Dendritic cell treated with granulocyte-macrophage colony-stimulating factor and Interleukin-4, amounts not matched to agents 40 ng/mL and 50 ng/mL, for 4 days (primary cell): ENCODE measurements around the gene GNAQ.

Experiments used
- H3K27ac Mint-ChIP-seq: one replicate; pipeline ENCODE4 v1.8.0; 2022; ENCODE audit warnings: mild to moderate bottlenecking, mixed read lengths
- H3K27me3 Mint-ChIP-seq: one replicate; pipeline ENCODE4 v1.8.0; 2022; ENCODE audit warnings: mild to moderate bottlenecking, mixed read lengths
- H3K36me3 Mint-ChIP-seq: one replicate; pipeline ENCODE4 v1.8.0; 2022; ENCODE audit warnings: low read depth, mixed read lengths
- H3K4me1 Mint-ChIP-seq: one replicate; pipeline ENCODE4 v1.8.0; 2022; ENCODE audit warnings: low read depth, mixed read lengths
- H3K4me3 Mint-ChIP-seq: one replicate; pipeline ENCODE4 v1.8.0; 2022; ENCODE audit warnings: mild to moderate bottlenecking, moderate library complexity, mixed read lengths
- H3K9me3 Mint-ChIP-seq: one replicate; pipeline ENCODE4 v1.8.0; 2022; ENCODE audit warnings: mixed read lengths
- intact Hi-C: fragments of 100-400 bp; cut with micrococcal nuclease; formaldehyde crosslinking; loops from one replicate; pipeline ENCODE4 v1.15.0; 2022

Gene GNAQ

GRCh38 chr9:77826621-77827020 is 205.0 kb downstream of the GNAQ start:
- Mint-ChIP-seq H3K27ac (no peak overlapping the region), H3K36me3 (peaks cover 36% of the 10 kb centered on the region), H3K9me3 (no peaks in the 10 kb centered on the region), H3K27me3 (no peaks in the 10 kb centered on the region), H3K4me3 (no peak overlapping the region), H3K4me1 (peaks cover 38% of the 10 kb centered on the region)
- intact Hi-C loops: no loop called here

- Mint-ChIP-seq H3K36me3 (peaks cover 38% of the 10 kb centered on the region), H3K4me1 (peaks cover 43% of the 10 kb centered on the region), H3K27ac (no peak overlapping the region), H3K4me3 (no peak overlapping the region), H3K9me3 (no peaks in the 10 kb centered on the region), H3K27me3 (no peaks in the 10 kb centered on the region)
- intact Hi-C loops: no loop called here
These were observed 205.5 kb downstream of the GNAQ start for GRCh38 chr9:77826116-77826515.

- no peak overlapping the region for H3K4me3 Mint-ChIP-seq
- no peaks in the 10 kb centered on the region for H3K9me3 Mint-ChIP-seq
- intact Hi-C loops: no loop called here
- H3K27me3 Mint-ChIP-seq: no peaks in the 10 kb centered on the region
- H3K27ac Mint-ChIP-seq: no peak overlapping the region
- H3K4me1 Mint-ChIP-seq: peaks cover 47% of the 10 kb centered on the region
- peaks cover 34% of the 10 kb centered on the region for H3K36me3 Mint-ChIP-seq
These were observed 206.2 kb downstream of the GNAQ start for GRCh38 chr9:77825361-77825760.

- H3K27me3 Mint-ChIP-seq: no peaks in the 10 kb centered on the region
- H3K4me3 Mint-ChIP-seq: no peak overlapping the region
- no peaks in the 10 kb centered on the region for H3K9me3 Mint-ChIP-seq
- intact Hi-C loops: no loop called here
- H3K4me1 Mint-ChIP-seq: peaks cover 29% of the 10 kb centered on the region
- H3K36me3 Mint-ChIP-seq: peaks cover 29% of the 10 kb centered on the region
- no peak overlapping the region for H3K27ac Mint-ChIP-seq
These were observed 211.2 kb downstream of the GNAQ start for GRCh38 chr9:77820293-77820954.

GRCh38 chr9:77819657-77820056 is 212.0 kb downstream of the GNAQ start:
- H3K9me3 Mint-ChIP-seq: no peaks in the 10 kb centered on the region
- no peaks in the 10 kb centered on the region for H3K27me3 Mint-ChIP-seq
- H3K36me3 Mint-ChIP-seq: peaks cover 25% of the 10 kb centered on the region
- H3K4me1 Mint-ChIP-seq: peaks cover 25% of the 10 kb centered on the region
- no peak overlapping the region for H3K4me3 Mint-ChIP-seq
- no peak overlapping the region for H3K27ac Mint-ChIP-seq
- intact Hi-C loops: no loop called here

GRCh38 chr9:77817590-77818311 is 213.9 kb downstream of the GNAQ start:
- Mint-ChIP-seq H3K9me3 (no peaks in the 10 kb centered on the region), H3K4me3 (no peak overlapping the region), H3K27me3 (no peaks in the 10 kb centered on the region), H3K27ac (no peak overlapping the region), H3K4me1 (peaks cover 20% of the 10 kb centered on the region), H3K36me3 (peaks cover 36% of the 10 kb centered on the region)
- intact Hi-C loops: no loop called here

- no peaks in the 10 kb centered on the region for H3K9me3 Mint-ChIP-seq
- no peak overlapping the region for H3K4me3 Mint-ChIP-seq
- intact Hi-C loops: no loop called here
- no peaks in the 10 kb centered on the region for H3K27me3 Mint-ChIP-seq
- no peak overlapping the region for H3K27ac Mint-ChIP-seq
- peaks cover 42% of the 10 kb centered on the region for H3K36me3 Mint-ChIP-seq
- H3K4me1 Mint-ChIP-seq: peaks cover 19% of the 10 kb centered on the region
These were observed 214.8 kb downstream of the GNAQ start for GRCh38 chr9:77816641-77817341.

GRCh38 chr9:77815260-77815659 is 216.4 kb downstream of the GNAQ start:
- intact Hi-C loops: no loop called here
- H3K9me3 Mint-ChIP-seq: no peaks in the 10 kb centered on the region
- H3K27ac Mint-ChIP-seq: no peak overlapping the region
- no peak overlapping the region for H3K4me3 Mint-ChIP-seq
- peaks cover 6% of the 10 kb centered on the region for H3K4me1 Mint-ChIP-seq
- H3K27me3 Mint-ChIP-seq: no peaks in the 10 kb centered on the region
- H3K36me3 Mint-ChIP-seq: peaks cover 54% of the 10 kb centered on the region

GRCh38 chr9:77811832-77812231 is 219.8 kb downstream of the GNAQ start:
- no peak overlapping the region for H3K27ac Mint-ChIP-seq
- intact Hi-C loops: no loop called here
- peaks cover 81% of the 10 kb centered on the region for H3K36me3 Mint-ChIP-seq
- peaks cover 13% of the 10 kb centered on the region for H3K4me1 Mint-ChIP-seq
- no peaks in the 10 kb centered on the region for H3K27me3 Mint-ChIP-seq
- H3K9me3 Mint-ChIP-seq: no peaks in the 10 kb centered on the region
- H3K4me3 Mint-ChIP-seq: no peak overlapping the region

GRCh38 chr9:77810637-77811119 is 220.9 kb downstream of the GNAQ start:
- H3K27me3 Mint-ChIP-seq: no peaks in the 10 kb centered on the region
- peaks cover 91% of the 10 kb centered on the region for H3K36me3 Mint-ChIP-seq
- no peaks in the 10 kb centered on the region for H3K9me3 Mint-ChIP-seq
- H3K27ac Mint-ChIP-seq: no peak overlapping the region
- intact Hi-C loops: no loop called here
- H3K4me1 Mint-ChIP-seq: peaks cover 13% of the 10 kb centered on the region
- H3K4me3 Mint-ChIP-seq: no peak overlapping the region

- no peaks in the 10 kb centered on the region for H3K27me3 Mint-ChIP-seq
- no peaks in the 10 kb centered on the region for H3K9me3 Mint-ChIP-seq
- H3K4me1 Mint-ChIP-seq: peaks cover 15% of the 10 kb centered on the region
- peaks cover 93% of the 10 kb centered on the region for H3K36me3 Mint-ChIP-seq
- intact Hi-C loops: no loop called here
- H3K4me3 Mint-ChIP-seq: no peak overlapping the region
- H3K27ac Mint-ChIP-seq: no peak overlapping the region
These were observed 221.6 kb downstream of the GNAQ start for GRCh38 chr9:77810047-77810446.

GRCh38 chr9:77809552-77809951 is 222.1 kb downstream of the GNAQ start:
- intact Hi-C loops: no loop called here
- Mint-ChIP-seq H3K4me3 (no peak overlapping the region), H3K9me3 (no peaks in the 10 kb centered on the region), H3K4me1 (peaks cover 20% of the 10 kb centered on the region), H3K27ac (no peak overlapping the region), H3K27me3 (no peaks in the 10 kb centered on the region), H3K36me3 (peaks cover 98% of the 10 kb centered on the region)

GRCh38 chr9:77808751-77809081 is 222.9 kb downstream of the GNAQ start:
- no peaks in the 10 kb centered on the region for H3K27me3 Mint-ChIP-seq
- peaks cover 94% of the 10 kb centered on the region for H3K36me3 Mint-ChIP-seq
- no peak overlapping the region for H3K4me3 Mint-ChIP-seq
- intact Hi-C loops: no loop called here
- H3K27ac Mint-ChIP-seq: no peak overlapping the region
- no peaks in the 10 kb centered on the region for H3K9me3 Mint-ChIP-seq
- peaks cover 22% of the 10 kb centered on the region for H3K4me1 Mint-ChIP-seq
